ENCODE data around the gene CD86.

The CD86 gene

GRCh38 chr3:122098611-122099010, 43.4 kb downstream of the CD86 start:
- Mint-ChIP-seq H3K27ac (no peak overlapping the region), H3K27me3 (ENCODE audit: low read depth, poor library complexity) (peaks cover 9% of the 10 kb centered on the region), H3K4me1 (no peaks in the 10 kb centered on the region), H3K4me3 (no peak overlapping the region), H3K9me3 (no peaks in the 10 kb centered on the region), H3K36me3 (ENCODE audit: low read depth) (no peaks in the 10 kb centered on the region)
- DNase-seq: no peak
- no peak for TF ChIP-seq CTCF (IDR thresholded peaks at IDR 0.05)

GRCh38 chr3:122099255-122099654, 44.1 kb downstream of the CD86 start:
- Mint-ChIP-seq H3K4me1 (no peaks in the 10 kb centered on the region), H3K27me3 (ENCODE audit: low read depth, poor library complexity) (peaks cover 9% of the 10 kb centered on the region), H3K4me3 (no peak overlapping the region), H3K9me3 (no peaks in the 10 kb centered on the region), H3K27ac (no peak overlapping the region), H3K36me3 (ENCODE audit: low read depth) (no peaks in the 10 kb centered on the region)
- DNase-seq: no peak
- no peak for TF ChIP-seq CTCF (IDR thresholded peaks at IDR 0.05)

GRCh38 chr3:122100083-122100482, 44.9 kb downstream of the CD86 start:
- no peaks in the 10 kb centered on the region for H3K4me1 Mint-ChIP-seq
- no peak for TF ChIP-seq CTCF (IDR thresholded peaks at IDR 0.05)
- no peak overlapping the region for H3K4me3 Mint-ChIP-seq
- no peaks in the 10 kb centered on the region for H3K36me3 Mint-ChIP-seq (ENCODE audit: low read depth)
- H3K27me3 Mint-ChIP-seq (ENCODE audit: low read depth, poor library complexity): peaks cover 9% of the 10 kb centered on the region
- DNase-seq: no peak
- H3K27ac Mint-ChIP-seq: no peak overlapping the region
- peaks cover 4% of the 10 kb centered on the region for H3K9me3 Mint-ChIP-seq

GRCh38 chr3:122100591-122101463, 45.7 kb downstream of the CD86 start:
- Mint-ChIP-seq H3K36me3 (ENCODE audit: low read depth) (no peaks in the 10 kb centered on the region), H3K27ac (no peak overlapping the region), H3K4me1 (peaks cover 3% of the 10 kb centered on the region), H3K9me3 (peaks cover 4% of the 10 kb centered on the region), H3K27me3 (ENCODE audit: low read depth, poor library complexity) (peaks cover 9% of the 10 kb centered on the region), H3K4me3 (no peak overlapping the region)
- DNase-seq: no peak
- TF ChIP-seq CTCF (IDR thresholded peaks at IDR 0.05): no peak

GRCh38 chr3:122101646-122102045, 46.5 kb downstream of the CD86 start:
- no peak for DNase-seq
- TF ChIP-seq CTCF (IDR thresholded peaks at IDR 0.05): peak; percentile 46
- no peaks in the 10 kb centered on the region for H3K36me3 Mint-ChIP-seq (ENCODE audit: low read depth)
- H3K27me3 Mint-ChIP-seq (ENCODE audit: low read depth, poor library complexity): peaks cover 9% of the 10 kb centered on the region
- peaks cover 7% of the 10 kb centered on the region for H3K4me1 Mint-ChIP-seq
- peaks cover 4% of the 10 kb centered on the region for H3K9me3 Mint-ChIP-seq
- no peak overlapping the region for H3K27ac Mint-ChIP-seq
- no peak overlapping the region for H3K4me3 Mint-ChIP-seq

All from nephron progenitor cell (in vitro differentiated cells).